ENCODE data around the gene OAF.
"Not testable (repeated sequence)": the region's sequence is repeated elsewhere in the genome, so short reads cannot be mapped to it uniquely, and the experiment has no call there.

Gene OAF

GRCh38 chr11:120210626-120211521 lies at the start of gene OAF:
Gene OAF, plus strand, starts transcription at chr11:120211032. Its CDS starts 248 bp downstream, at chr11:120211280.
- no peak for DNase-seq

DNA sequence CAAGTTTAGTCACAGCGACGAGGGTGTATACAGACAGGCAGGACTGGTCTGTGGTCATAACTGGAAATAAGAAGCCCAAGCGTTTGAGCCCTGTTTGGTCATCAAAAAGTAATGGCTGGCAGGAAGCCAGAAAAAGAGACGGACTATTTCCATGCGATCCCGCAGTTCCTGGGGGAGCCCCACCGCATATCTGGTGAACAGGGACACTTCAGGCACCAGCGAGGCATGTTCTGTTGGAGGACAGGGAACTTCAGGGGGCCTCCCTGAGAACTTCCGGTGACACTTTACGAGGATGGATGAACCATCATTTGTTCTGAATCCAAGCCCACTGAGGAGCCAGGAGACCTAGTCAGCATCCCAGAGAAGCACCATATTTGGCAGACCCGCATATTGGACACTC lies 43.2 kb upstream of the OAF start:
- DNase-seq, result no peak

DNA sequence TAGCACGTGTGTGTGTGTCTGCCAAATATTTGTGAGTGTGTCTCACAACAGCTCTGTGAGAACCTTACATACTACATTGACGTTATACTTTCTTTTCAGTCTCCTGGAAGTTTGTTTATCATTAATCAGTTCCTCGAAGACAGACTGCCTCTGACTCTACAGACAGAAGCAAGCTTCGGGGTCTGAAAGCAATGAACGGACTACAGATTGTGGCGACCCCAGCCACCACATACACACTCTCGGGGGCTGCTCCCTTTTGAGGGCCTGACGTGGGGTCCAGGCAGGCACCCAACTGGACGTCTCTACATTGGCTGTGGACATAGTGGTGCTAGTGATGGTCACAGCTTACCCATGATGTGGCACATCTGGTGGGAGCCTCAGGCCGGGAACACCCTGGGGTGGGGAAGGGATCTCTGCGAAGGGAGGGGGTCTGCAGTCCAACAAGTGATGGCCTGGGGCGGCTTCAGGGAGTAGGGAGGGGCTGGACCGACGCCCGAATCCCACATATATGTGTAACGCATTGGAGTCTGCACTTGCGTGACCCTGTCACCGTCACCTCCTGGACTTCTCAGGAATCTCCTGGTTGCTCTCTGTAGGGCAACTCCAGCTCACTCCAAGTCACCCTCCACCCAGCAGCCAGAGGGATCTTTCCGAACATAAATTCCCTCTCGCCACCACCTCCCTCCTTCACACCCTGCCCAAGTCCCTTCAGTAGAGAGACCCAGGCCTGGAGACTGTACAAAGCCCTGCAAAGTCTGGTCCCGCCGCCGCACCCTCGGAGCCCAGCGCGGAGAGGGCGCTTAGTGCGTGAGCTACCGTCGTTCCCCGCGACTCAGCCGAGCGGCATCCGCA lies 42.5 kb upstream of the OAF start:
- no peak for DNase-seq

GRCh38 chr11:120168960-120169681 lies 41.7 kb upstream of the OAF start:
- DNase-seq, result no peak

DNA sequence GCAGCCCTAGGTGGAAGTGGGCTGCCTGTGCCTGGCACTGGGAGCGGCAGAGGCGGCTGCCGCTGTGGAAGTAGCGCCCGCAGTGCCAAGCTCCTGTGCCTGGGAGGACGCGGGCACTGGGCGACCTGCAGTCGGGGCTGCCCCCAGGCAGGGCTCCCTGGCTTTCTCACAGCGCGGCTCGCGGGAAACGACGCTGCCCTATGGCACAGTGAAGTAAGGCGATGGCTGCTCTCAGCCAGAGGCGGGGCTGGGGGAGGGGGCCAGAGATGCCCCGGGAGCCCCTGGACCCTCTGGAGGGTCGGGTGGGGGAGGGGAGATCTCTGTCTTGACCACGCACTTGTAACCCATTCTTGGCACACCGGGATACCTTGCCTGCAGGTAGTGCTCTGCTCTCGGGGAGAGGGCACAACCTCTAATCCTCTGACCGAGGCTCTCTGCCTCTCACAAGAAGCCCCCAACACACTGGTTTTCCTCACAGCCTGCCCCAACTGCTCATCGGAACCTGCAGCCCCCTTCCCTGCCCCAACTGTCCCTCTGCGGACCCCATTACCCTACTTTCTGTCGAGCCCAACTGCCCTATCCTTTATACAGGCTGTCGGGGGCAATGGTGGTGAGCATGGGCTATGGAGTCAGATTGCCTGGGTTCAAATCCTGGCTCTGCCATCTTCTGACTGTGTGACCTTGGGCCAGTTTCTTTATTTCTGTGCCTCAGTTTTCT lies 40.7 kb upstream of the OAF start:
- no peak for DNase-seq

DNA sequence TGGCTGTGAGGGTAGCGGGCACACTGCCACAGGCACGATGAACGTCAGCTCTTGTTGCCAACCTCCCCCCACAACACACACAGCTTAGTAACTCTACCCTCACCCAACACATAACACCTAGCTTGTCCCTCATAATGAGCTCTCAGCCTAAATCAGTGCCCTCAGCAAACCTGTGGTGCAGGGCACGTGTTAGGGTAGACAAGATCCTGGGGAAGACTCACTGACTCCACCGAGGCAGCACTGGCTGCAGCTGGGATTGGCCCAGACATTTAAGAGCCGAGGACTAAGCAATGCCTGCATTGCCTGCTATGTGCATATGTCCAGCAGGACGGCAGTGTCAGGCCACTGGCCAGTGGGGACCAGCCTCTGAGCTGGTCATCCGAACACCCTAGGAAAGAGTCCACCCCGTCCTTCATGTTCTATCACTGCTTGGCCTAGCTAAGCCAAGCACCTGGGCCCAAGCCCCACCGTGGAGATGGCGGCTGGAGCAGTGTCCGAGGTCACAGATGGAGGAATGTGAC lies 40.0 kb upstream of the OAF start:
- no peak for DNase-seq

DNA sequence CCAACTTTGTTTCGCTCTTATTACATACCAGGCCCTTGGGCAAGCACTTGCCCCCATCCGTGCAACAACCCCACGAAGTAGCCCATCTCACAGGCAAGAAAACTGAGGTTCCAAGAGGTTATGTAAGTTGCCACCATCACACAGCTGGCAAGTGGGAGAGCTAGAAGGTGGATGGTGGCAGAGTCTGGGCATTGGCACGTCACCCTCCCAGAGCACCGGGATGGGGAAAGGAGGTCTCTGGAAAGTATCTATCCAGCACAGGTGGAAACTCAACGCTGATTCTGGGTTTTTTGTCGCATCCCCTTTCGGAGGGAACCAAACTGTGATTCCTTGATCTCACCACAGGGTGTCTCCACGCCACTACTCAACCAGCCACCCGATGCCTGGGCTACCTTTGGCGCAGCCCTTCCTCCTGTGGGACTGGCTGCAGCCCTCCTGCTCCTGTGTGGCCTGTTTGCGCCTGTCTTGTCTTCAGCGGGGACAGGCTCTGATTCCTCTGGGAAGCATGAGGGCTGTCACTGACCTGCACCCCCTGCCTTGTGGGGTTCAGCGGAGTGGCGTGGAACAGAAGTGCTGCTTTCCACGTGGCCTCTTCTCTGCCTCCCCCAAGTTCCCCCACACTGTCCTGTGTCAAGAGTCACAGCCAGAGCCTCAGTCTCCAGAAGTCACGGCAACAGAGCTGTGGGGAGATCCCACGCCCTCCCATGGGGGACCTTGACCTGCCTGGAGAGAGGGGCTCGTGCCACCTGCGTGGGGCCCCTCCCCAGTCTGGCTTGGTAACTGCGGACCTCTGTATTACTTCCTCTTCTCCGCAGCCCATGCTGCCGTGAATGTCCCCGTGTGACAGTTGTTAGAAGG lies 38.5 kb upstream of the OAF start:
- DNase-seq, result peak; percentile 24

GRCh38 chr11:120173019-120173705 lies 37.7 kb upstream of the OAF start:
- no peak for DNase-seq

GRCh38 chr11:120173807-120174206 lies 37.0 kb upstream of the OAF start:
- no peak for DNase-seq

DNA sequence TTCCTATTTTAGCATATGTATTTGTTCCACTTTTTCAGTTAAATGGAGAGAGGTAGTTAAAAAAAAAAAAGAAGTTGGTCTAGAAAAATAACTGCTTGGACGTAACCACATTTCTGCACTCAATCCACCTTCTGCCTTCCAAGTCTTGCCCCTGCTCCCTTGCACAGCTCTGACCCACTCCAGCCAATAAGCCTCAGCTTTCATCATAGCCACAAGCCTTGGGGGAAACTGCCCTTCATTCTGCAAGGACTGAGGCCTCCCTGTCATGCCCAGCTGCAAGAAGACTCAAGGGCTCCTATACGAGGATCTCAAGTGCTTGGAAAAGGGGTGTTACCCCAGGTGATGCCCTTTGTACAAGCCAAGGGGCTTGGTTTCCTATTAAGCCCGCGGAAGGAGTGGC lies 36.0 kb upstream of the OAF start:
- DNase-seq, result no peak

- no peak for DNase-seq
These were observed 32.2 kb upstream of the OAF start for GRCh38 chr11:120178561-120179056.

GRCh38 chr11:120179057-120179672 lies 31.7 kb upstream of the OAF start:
- no peak for DNase-seq

- not testable (repeated sequence) for DNase-seq
These were observed 30.8 kb upstream of the OAF start for GRCh38 chr11:120180063-120180462.

GRCh38 chr11:120180551-120181232 lies 30.1 kb upstream of the OAF start:
- DNase-seq, result no peak

- no peak for DNase-seq
These were observed 29.4 kb upstream of the OAF start for GRCh38 chr11:120181376-120181975.

- DNase-seq, result no peak
These were observed 28.5 kb upstream of the OAF start for GRCh38 chr11:120182372-120182771.

DNA sequence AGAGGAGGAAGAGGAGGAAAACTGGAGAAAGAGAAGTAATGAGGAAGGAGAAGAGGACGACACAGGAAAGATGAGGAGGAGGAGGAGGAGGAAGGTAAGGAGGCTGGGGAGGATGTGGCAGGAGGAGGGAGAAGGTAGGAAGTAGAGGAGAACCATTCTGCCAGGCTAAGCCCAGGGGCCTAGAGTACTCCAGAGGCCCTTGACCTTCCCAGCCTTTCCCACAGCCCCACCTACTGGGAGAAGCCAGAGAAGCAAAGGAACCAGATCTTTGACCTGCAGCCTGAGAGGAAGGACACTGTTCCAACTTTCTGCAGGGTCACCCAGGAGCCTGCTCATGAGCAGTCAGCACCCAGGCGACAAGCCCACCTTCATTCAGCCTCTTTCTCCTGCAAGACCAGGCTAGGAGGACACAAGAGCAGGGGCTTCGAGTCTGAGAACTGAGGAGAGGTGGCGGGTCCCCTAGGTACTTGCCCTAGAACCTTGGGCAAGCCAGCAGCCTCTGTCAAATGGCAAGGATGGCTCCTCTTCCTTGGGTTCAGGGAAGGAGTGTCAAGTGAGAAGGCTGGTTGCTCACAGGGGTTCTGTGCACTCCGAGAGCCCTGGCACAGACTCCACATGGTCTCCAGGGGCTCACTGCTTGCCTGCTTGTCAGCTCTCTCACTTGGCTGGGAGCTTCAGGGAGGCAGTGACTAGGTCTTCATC lies 27.9 kb upstream of the OAF start:
- DNase-seq, result no peak

DNA sequence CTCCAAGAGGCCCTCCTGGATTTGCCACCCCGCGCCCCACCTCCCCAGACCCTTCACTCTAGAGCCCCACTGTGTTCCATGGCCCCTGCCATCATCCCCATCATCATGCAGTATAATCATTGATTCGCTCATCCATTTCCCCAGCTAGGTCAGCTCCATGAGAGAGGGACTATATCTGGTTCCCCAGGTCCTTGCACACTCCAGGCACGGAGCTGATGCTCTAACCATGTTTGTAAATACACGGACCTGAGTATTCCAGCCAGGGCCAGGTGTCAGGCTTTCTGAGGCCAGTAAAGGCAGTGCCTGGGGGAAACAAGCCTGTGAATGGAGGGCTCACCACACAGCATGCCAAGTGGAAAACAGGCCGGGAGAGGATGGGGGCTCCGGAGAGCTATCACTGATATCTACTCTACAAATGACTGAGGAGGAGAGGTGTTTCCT lies 27.1 kb upstream of the OAF start:
- DNase-seq, result no peak

All from NCI-H1694 treated with DMSO at 0.1 percent for 48 hours (cell line).